Osteoblast (primary cell): Measurements from ENCODE around the gene CRAMP1. TPM values are rescaled to one million over a fixed set of nuclear protein-coding genes. Genes with fewer than 3 reads are reported as not detected.

Source experiments
- DNase-seq: peaks from one replicate; pipeline ENCODE4 v3.0.0; 2011; ENCODE audit warnings: low spot score, mixed read lengths; ENCODE audit not compliant: insufficient read length; ENCODE audit errors: missing footprints
- H2AFZ ChIP-seq: 2 replicates; pipeline ENCODE4 v1.6.0; 2011; ENCODE audit warnings: mild to moderate bottlenecking, low read length
- H3K27ac ChIP-seq: 2 replicates; pipeline ENCODE4 v1.5.1; 2011; ENCODE audit warnings: mild to moderate bottlenecking, low read depth, low read length, moderate library complexity
- H3K27me3 ChIP-seq: 2 replicates; pipeline ENCODE4 v1.6.0; 2012; ENCODE audit warnings: mild to moderate bottlenecking, control low read depth, inconsistent platforms, low read length, moderate library complexity; ENCODE audit not compliant: insufficient read depth
- H3K36me3 ChIP-seq: 2 replicates; pipeline ENCODE4 v1.5.1; 2011; ENCODE audit warnings: mild to moderate bottlenecking, low read length, control low read depth, moderate library complexity; ENCODE audit not compliant: insufficient read depth
- H3K4me1 ChIP-seq: 2 replicates; pipeline ENCODE4 v1.5.1; 2011; ENCODE audit warnings: mild to moderate bottlenecking, low read length, control low read depth, moderate library complexity; ENCODE audit not compliant: insufficient read depth
- H3K4me2 ChIP-seq: 2 replicates; pipeline ENCODE4 v1.6.0; 2011; ENCODE audit warnings: mild to moderate bottlenecking, low read length; ENCODE audit not compliant: insufficient read depth
- H3K4me3 ChIP-seq: fragments of 200-600 bp; sonication (generic); 3 replicates; pipeline ENCODE4 v1.5.1; 2012; ENCODE audit warnings: mild to moderate bottlenecking, low read length, inconsistent platforms; ENCODE audit not compliant: insufficient read depth
- H3K79me2 ChIP-seq: 2 replicates; pipeline ENCODE4 v1.6.0; 2012; ENCODE audit warnings: mild to moderate bottlenecking, low read length, control low read depth, inconsistent platforms; ENCODE audit not compliant: insufficient read depth
- H3K9me3 ChIP-seq: 2 replicates; pipeline ENCODE4 v1.5.1; 2011; ENCODE audit warnings: low read depth, low read length, control low read depth
- H4K20me1 ChIP-seq: 2 replicates; pipeline ENCODE4 v1.6.0; 2012; ENCODE audit warnings: mild to moderate bottlenecking, low read length, control low read depth; ENCODE audit not compliant: insufficient read depth
- CTCF ChIP-seq: IDR thresholded peaks from 2 replicates; pipeline ENCODE4 v1.5.1; 2011; ENCODE audit warnings: mild to moderate bottlenecking, low read depth, low read length, moderate library complexity; ENCODE audit errors: extremely low read depth
- total RNA-seq: library from RNA; depleted of rRNA; stranded (reverse); fragments of >200 nt; gene quantifications from 2 replicates; pipeline ENCODE4 v1.2.3, GENCODE V29; 2012

The CRAMP1 gene
- total RNA-seq, 1 donor = 11.2 TPM

DNA sequence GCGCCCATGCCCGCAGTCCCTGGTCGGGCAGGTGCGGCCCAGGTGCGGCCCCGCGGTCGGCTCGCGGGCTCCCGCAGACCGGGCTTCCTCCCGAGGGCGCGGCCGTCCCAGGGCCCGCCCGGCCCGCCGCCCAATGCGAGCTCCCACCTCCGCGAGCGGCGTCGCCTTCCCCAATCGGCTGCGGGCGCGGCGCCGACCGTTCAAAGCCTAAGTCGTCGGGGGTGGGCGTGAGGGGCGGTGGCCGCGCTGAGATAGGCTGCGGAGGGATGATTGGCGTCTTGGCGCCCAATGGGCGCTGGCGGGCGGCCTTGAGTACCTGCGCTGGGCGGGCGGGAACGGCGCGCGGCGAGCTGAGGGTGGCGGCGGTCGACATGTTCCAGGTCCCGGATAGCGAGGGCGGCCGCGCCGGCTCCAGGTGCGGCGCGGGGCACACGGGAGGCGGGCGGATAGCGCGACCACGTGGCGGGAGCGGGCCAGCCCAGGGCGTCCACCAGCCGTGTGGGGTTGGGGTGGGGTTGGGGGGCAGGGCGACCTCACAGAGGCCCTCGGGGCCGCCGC is 65.9 kb downstream of the CRAMP1 start, which contains the start of gene JPT2:
Gene JPT2, plus strand, starts transcription at position 338 of the 558 bp plus-strand sequence. Its CDS starts 34 bp downstream, at position 372.
- H3K4me3 ChIP-seq = peak within 1 kb of the TSS; percentile 79
- H3K27ac ChIP-seq = peak within 1 kb of the TSS; percentile 65
- DNase-seq = peak; percentile 100
- no peaks in the 10 kb centered on the region for H3K27me3 ChIP-seq
- peak within 1 kb of the TSS; percentile 82 for H3K4me2 ChIP-seq
- peaks cover 15% of the 10 kb centered on the region for H3K36me3 ChIP-seq
- TF ChIP-seq CTCF = no peak
- peak within 1 kb of the TSS; percentile 32 for H2AFZ ChIP-seq
- H3K79me2 ChIP-seq = peaks cover 45% of the 10 kb centered on the region
- H3K4me1 ChIP-seq = peaks cover 13% of the 10 kb centered on the region
- H3K9me3 ChIP-seq = no peaks in the 10 kb centered on the region
- H4K20me1 ChIP-seq = peaks cover 12% of the 10 kb centered on the region

DNA sequence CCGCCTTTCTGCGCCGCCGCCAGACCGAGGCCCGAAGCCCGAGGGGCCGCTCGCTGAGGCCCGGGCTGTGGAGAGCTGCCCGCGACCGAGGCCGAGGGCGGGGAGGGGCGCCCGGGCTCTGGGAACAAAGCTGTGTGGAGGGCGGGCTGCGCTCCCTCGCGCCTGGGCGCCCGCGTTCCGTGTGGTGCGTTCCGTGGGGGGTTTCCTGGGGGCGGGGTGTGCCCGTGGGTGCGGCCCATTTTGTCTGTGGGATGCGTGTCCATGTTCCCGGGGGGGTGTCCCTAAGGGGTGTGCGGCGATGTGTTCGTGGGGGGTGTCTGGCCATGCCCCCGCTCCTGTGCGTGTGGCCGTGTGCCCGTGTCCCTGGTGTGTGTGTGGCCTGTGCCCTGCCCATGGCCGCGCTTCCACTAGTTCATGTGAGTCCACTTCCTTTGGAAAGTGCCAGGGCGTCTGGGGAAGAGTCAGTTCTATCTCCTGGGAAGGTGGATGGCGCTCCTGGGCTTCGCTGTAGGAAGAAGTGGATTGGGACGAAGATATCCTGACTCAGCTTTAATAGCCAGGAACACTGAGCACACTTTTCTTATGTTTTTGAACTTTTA is 66.4 kb downstream of the CRAMP1 start:
- TF ChIP-seq CTCF = no peak
- Histone ChIP-seq H3K79me2 (peaks cover 50% of the 10 kb centered on the region), H3K9me3 (no peaks in the 10 kb centered on the region), H3K4me2 (peak overlapping the region; percentile 82), H2AFZ (peak overlapping the region; percentile 32), H3K27me3 (no peaks in the 10 kb centered on the region), H4K20me1 (peaks cover 12% of the 10 kb centered on the region), H3K4me3 (peak overlapping the region; percentile 79), H3K27ac (peak overlapping the region; percentile 65), H3K36me3 (peaks cover 17% of the 10 kb centered on the region), H3K4me1 (peaks cover 13% of the 10 kb centered on the region)
- no peak for DNase-seq

- no peak for TF ChIP-seq CTCF
- Histone ChIP-seq H3K4me1 (peaks cover 6% of the 10 kb centered on the region), H4K20me1 (no peaks in the 10 kb centered on the region), H3K27me3 (no peaks in the 10 kb centered on the region), H3K79me2 (peaks cover 67% of the 10 kb centered on the region), H3K4me3 (no peak overlapping the region), H2AFZ (no peak overlapping the region), H3K27ac (no peak overlapping the region), H3K9me3 (no peaks in the 10 kb centered on the region), H3K36me3 (peaks cover 13% of the 10 kb centered on the region), H3K4me2 (no peak overlapping the region)
- no peak for DNase-seq
Observed at GRCh38 chr16:1680361-1680760, 68.2 kb downstream of the CRAMP1 start.

- no peak overlapping the region for H3K27ac ChIP-seq
- H2AFZ ChIP-seq = no peak overlapping the region
- H3K4me3 ChIP-seq = no peak overlapping the region
- no peak overlapping the region for H3K4me2 ChIP-seq
- H4K20me1 ChIP-seq = no peaks in the 10 kb centered on the region
- H3K36me3 ChIP-seq = peaks cover 19% of the 10 kb centered on the region
- H3K79me2 ChIP-seq = peaks cover 73% of the 10 kb centered on the region
- H3K4me1 ChIP-seq = peaks cover 6% of the 10 kb centered on the region
- H3K27me3 ChIP-seq = no peaks in the 10 kb centered on the region
- no peak for TF ChIP-seq CTCF
- no peak for DNase-seq
- H3K9me3 ChIP-seq = no peaks in the 10 kb centered on the region
Observed at GRCh38 chr16:1681032-1681431, 68.9 kb downstream of the CRAMP1 start.
